ENCODE measurements around the gene FBXL4. TPM values are rescaled to one million over a fixed set of nuclear protein-coding genes. Genes with fewer than 3 reads are reported as not detected.
A peak's percentile ranks its signal among the peaks of the same experiment; 100 is the strongest.

FBXL4 gene
- total RNA-seq, 4 donors from 2014 or later: 23.9 to 38.0 (median 28.7) TPM

DNA sequence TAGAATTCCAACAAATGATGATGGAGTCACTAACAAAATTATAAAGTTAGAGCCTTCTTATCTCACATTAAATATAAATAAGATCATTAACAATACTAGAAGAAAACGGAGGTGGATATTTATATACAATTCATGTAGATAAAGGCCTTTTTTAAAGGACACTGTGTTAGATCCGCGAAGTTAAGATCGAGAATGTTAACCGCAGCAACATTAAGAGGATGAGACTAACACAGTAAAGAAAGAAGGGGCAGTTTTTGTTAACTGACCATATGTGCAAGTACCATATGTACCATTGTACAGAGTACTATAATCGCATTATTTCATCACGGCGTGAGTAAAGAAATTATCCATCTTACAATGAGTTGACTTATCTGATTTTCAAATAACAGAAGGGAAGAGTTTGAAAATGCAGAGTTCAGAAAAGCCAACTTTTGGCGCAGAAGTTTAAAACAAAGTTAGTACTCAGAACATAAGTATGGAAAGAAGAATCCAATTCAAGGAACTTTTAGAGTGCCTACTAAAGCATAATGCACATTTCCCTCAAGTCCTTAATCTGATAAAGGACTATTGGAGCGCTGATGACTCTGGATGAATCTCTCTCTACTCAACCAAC is 1.4 kb downstream of the FBXL4 start:
- no peak for TF ChIP-seq POLR2A (IDR thresholded peaks at IDR 0.05)
- TF ChIP-seq, protein P1, sequence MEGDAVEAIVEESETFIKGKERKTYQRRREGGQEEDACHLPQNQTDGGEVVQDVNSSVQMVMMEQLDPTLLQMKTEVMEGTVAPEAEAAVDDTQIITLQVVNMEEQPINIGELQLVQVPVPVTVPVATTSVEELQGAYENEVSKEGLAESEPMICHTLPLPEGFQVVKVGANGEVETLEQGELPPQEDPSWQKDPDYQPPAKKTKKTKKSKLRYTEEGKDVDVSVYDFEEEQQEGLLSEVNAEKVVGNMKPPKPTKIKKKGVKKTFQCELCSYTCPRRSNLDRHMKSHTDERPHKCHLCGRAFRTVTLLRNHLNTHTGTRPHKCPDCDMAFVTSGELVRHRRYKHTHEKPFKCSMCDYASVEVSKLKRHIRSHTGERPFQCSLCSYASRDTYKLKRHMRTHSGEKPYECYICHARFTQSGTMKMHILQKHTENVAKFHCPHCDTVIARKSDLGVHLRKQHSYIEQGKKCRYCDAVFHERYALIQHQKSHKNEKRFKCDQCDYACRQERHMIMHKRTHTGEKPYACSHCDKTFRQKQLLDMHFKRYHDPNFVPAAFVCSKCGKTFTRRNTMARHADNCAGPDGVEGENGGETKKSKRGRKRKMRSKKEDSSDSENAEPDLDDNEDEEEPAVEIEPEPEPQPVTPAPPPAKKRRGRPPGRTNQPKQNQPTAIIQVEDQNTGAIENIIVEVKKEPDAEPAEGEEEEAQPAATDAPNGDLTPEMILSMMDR (IDR thresholded peaks at IDR 0.05): no peak
- no peak for TF ChIP-seq EP300 (IDR thresholded peaks at IDR 0.05)

DNA sequence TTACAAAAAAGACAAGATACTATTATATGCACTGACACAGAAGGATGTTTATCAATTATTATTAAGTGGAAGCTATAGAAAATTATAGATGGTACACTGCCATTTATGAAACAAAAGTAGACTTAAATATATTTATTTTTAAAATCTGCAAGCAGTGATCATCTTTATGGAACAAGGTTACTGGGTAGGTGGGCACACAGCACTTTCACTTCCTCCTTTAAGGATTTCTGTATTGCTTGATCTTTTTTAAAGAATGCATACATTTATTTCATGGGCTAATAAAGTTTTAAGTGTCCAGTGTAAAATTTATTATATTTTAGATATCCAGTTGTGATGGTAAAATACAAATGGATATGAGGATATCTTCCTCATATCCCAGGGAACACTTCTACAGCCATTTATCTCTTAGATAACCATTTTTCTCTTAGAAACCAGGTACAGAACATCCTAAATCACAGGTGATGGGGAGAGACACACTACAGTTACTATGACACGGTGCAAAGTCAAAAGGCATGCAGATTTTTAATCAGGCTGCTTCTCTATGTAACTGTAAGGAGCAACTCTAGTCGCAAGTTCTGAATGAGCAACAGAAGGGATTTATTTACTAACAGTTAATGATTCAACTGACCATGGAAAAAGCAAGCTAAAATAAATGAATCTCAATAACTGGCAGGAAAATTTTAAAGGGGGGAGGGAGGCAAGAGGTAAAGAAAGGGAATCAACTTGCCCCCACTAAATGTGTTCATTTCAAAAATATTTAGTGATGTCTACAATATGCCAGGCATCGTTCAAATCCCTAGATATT is 2.2 kb downstream of the FBXL4 start:
- peak overlapping the region in 2 of 4 donors; percentile 94 to 95 for H3K27ac ChIP-seq
- DNase-seq (ENCODE audit: low spot score in 2 of 2): no peak
- 37 to 48% methylated on average over 3 of the region's 3 CpGs for WGBS, 2 donors
- H3K36me3 ChIP-seq: no peaks in the 10 kb centered on the region
- H3K9me3 ChIP-seq: peaks cover 0 to 10% (median under 1%) of the 10 kb centered on the region in 4 donors
- no peaks in the 10 kb centered on the region for H3K27me3 ChIP-seq
- peak overlapping the region in 2 of 4 donors; percentile 83 to 91 for H3K4me3 ChIP-seq
- TF ChIP-seq POLR2A (IDR thresholded peaks at IDR 0.05): no peak
- TF ChIP-seq, protein P1 (IDR thresholded peaks at IDR 0.05): no peak
- TF ChIP-seq EP300 (IDR thresholded peaks at IDR 0.05): no peak
- H3K4me1 ChIP-seq: peaks cover 0 to 38% (median 4%) of the 10 kb centered on the region in 4 donors

More for the DNA sequence above, 1.4 kb downstream of the FBXL4 start:
- DNase-seq (ENCODE audit: low spot score in 2 of 2): no peak
- 50 to 54% methylated on average over 10 of the region's 10 CpGs for WGBS, 2 donors
- H3K4me1 ChIP-seq: peaks cover 0 to 36% (median 4%) of the 10 kb centered on the region in 4 donors
- peak overlapping the region; percentile 79 to 91 (median 82) for H3K4me3 ChIP-seq
- peak overlapping the region; percentile 86 to 95 (median 94) for H3K27ac ChIP-seq
- H3K27me3 ChIP-seq: no peaks in the 10 kb centered on the region
- peaks cover 0 to 10% (median 0%) of the 10 kb centered on the region in 4 donors for H3K9me3 ChIP-seq
- no peaks in the 10 kb centered on the region for H3K36me3 ChIP-seq

DNA sequence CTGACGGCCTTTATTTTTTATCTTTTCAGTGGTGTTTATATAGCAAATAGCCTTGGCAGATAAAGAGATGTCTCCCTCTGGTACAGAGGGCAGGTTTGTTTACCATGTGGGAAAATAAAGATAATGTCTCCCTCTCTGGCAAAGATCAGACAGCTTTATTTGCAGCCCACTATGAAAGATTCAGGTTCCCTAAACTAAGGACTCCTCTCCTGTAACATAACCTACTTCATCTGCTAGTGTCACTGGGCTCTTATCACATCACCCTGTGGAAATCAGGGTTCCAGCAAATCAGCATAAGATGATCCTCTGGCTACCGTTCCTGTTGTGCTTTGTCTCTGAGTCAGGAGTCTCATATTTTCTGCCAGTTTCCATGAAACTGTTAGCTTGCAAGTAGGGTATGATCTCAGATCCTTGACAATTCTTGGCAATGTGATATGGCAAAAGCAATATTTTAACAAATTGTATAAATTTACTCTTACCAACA is 3.1 kb downstream of the FBXL4 start:
- DNase-seq (ENCODE audit: low spot score in 2 of 2): no peak
- Histone ChIP-seq H3K27ac (peak overlapping the region in 2 of 4 donors; percentile 7 to 95), H3K36me3 (peaks cover 0 to 3% (median 0%) of the 10 kb centered on the region in 3 donors), H3K9me3 (peaks cover 0 to 19% (median 4%) of the 10 kb centered on the region in 4 donors), H3K27me3 (no peaks in the 10 kb centered on the region), H3K4me1 (peaks cover 0 to 38% (median 4%) of the 10 kb centered on the region in 4 donors), H3K4me3 (no peak overlapping the region)
- TF ChIP-seq EP300 (IDR thresholded peaks at IDR 0.05) (no peak), POLR2A (IDR thresholded peaks at IDR 0.05) (no peak)
- TF ChIP-seq, protein P1 (IDR thresholded peaks at IDR 0.05): no peak
- 57 to 62% methylated on average over 2 of the region's 2 CpGs for WGBS, 2 donors

DNA sequence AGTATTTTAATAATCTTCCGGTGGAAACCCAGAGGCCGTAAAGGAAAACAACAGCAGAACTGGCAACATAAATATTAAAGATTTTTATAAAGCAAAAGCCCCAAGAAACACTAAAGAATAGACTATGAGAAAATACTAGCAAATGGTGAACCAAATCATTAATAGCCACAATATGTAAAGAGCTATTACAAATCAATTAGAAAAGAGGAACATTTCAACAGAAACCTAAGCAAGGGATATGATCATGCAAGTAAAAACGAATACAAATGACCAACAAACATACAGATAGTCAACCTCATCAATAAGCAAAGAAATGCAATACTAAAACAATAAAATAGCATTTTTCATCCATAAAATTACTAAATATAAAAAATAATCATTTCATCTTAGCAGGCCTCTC is 3.6 kb downstream of the FBXL4 start:
- DNase-seq (ENCODE audit: low spot score in 2 of 2): no peak
- peaks cover 0 to 23% (median 6%) of the 10 kb centered on the region in 4 donors for H3K9me3 ChIP-seq
- TF ChIP-seq EP300 (IDR thresholded peaks at IDR 0.05) (no peak), POLR2A (IDR thresholded peaks at IDR 0.05) (no peak)
- TF ChIP-seq, protein P1 (IDR thresholded peaks at IDR 0.05): no peak
- 64 to 87% methylated on average over 3 of the region's 3 CpGs for WGBS, 2 donors
- H3K36me3 ChIP-seq: peaks cover 0 to 8% (median 0%) of the 10 kb centered on the region in 3 donors
- H3K4me1 ChIP-seq: peaks cover 0 to 38% (median 4%) of the 10 kb centered on the region in 4 donors
- H3K27me3 ChIP-seq: no peaks in the 10 kb centered on the region
- H3K27ac ChIP-seq: peak overlapping the region in 2 of 4 donors; percentile 7 to 95
- no peak overlapping the region for H3K4me3 ChIP-seq

Data from tibial nerve (tissue), 4 donors.